Activated CD4-positive, alpha-beta T cell treated with anti-CD3 and anti-CD28 coated beads, Interleukin-2, amount 10 ng/mL, durations not matched to agents 7 days and 5 days (primary cell): ENCODE data around the gene ARHGDIA. TPM values are rescaled to one million over a fixed set of nuclear protein-coding genes. Genes with fewer than 3 reads are reported as not detected.
A peak's percentile ranks its signal among the peaks of the same experiment; 100 is the strongest.

ENCODE experiments used
- CTCF ChIA-PET: fragments of 350-600 bp; sonication (Branson Sonifier 250); formaldehyde crosslinking; loops from one replicate; lab custom pipeline; 2021; ENCODE audit warnings: antibody characterized with exemption; lab: Charles Lee
- POLR2A ChIA-PET: fragments of 350-600 bp; sonication (Branson Sonifier 250); formaldehyde crosslinking; loops from one replicate; lab custom pipeline; 2021; ENCODE audit warnings: antibody characterized with exemption; lab: Charles Lee
- DNase-seq: peaks from one replicate; pipeline ENCODE4 v3.0.0-alpha.2; 2020
- H3K27ac Mint-ChIP-seq: one replicate; pipeline ENCODE4 v1.8.0; 2021; ENCODE audit warnings: mild to moderate bottlenecking, moderate library complexity, mixed read lengths
- H3K27me3 Mint-ChIP-seq: one replicate; pipeline ENCODE4 v1.8.0; 2021; ENCODE audit warnings: mixed read lengths
- H3K36me3 Mint-ChIP-seq: one replicate; pipeline ENCODE4 v1.8.0; 2021; ENCODE audit warnings: low read depth, mixed read lengths
- H3K4me1 Mint-ChIP-seq: one replicate; pipeline ENCODE4 v1.8.0; 2021; ENCODE audit warnings: mixed read lengths
- H3K4me3 Mint-ChIP-seq: one replicate; pipeline ENCODE4 v1.8.0; 2021; ENCODE audit warnings: mild to moderate bottlenecking, moderate library complexity, mixed read lengths
- H3K9me3 Mint-ChIP-seq: one replicate; pipeline ENCODE4 v1.8.0; 2021; ENCODE audit warnings: mixed read lengths
- total RNA-seq, 2 experiments: library from RNA; stranded (reverse); gene quantifications; one replicate each; pipeline ENCODE4 v1.2.3, GENCODE V29; 2021

ARHGDIA gene
- total RNA-seq, 2 experiments from 2014 or later, result 654 to 714 TPM

- Mint-ChIP-seq H3K27me3 (peaks cover 9% of the 10 kb centered on the region), H3K36me3 (peaks cover 10% of the 10 kb centered on the region), H3K4me1 (peaks cover 6% of the 10 kb centered on the region), H3K9me3 (no peaks in the 10 kb centered on the region), H3K4me3 (no peak overlapping the region), H3K27ac (no peak overlapping the region)
- ChIA-PET POLR2A (no interaction called here), CTCF (no interaction called here)
- DNase-seq, result no peak
Observed at GRCh38 chr17:81903896-81904599, 32.9 kb upstream of the ARHGDIA start.

DNA sequence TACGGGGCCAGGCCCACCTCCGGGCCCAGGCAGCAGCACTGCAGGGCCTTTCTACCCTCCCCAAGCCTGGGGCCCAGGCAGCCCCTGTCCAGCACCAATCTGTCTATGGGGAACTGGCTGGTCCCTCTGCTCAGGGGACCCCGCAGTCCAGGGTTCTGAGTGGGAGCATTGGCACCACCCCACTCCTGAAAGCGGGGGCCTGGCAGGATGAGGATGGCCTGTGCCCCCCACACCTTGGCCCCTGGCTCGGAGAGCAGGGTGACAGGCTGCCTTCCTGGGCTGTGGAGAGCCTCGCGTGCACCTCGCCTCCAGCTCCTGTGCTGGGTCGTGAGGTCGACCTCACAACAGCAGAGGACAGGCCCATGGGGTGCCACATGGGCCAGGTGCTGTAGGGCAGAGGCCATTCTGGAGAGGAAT is 32.3 kb upstream of the ARHGDIA start:
- no peak overlapping the region for H3K4me3 Mint-ChIP-seq
- POLR2A ChIA-PET, result no interaction called here
- CTCF ChIA-PET, result no interaction called here

GRCh38 chr17:81902653-81903414 is 31.7 kb upstream of the ARHGDIA start:
- H3K36me3 Mint-ChIP-seq, result peaks cover 12% of the 10 kb centered on the region
- peaks cover 9% of the 10 kb centered on the region for H3K27me3 Mint-ChIP-seq
- CTCF ChIA-PET, result interaction anchor here (1.9 kb wide), 1 partner anchor 10 kb away, joined by 5 read pairs; no protein-coding TSS in a partner anchor
- DNase-seq, result no peak
- POLR2A ChIA-PET, result no interaction called here
- no peak overlapping the region for H3K4me3 Mint-ChIP-seq
- H3K4me1 Mint-ChIP-seq, result peaks cover 6% of the 10 kb centered on the region
- H3K27ac Mint-ChIP-seq, result no peak overlapping the region
- no peaks in the 10 kb centered on the region for H3K9me3 Mint-ChIP-seq

More for the DNA sequence above, 32.3 kb upstream of the ARHGDIA start:
- no peak overlapping the region for H3K27ac Mint-ChIP-seq
- peaks cover 6% of the 10 kb centered on the region for H3K4me1 Mint-ChIP-seq
- H3K9me3 Mint-ChIP-seq, result no peaks in the 10 kb centered on the region
- H3K27me3 Mint-ChIP-seq, result peaks cover 9% of the 10 kb centered on the region
- peaks cover 11% of the 10 kb centered on the region for H3K36me3 Mint-ChIP-seq
- DNase-seq, result no peak

DNA sequence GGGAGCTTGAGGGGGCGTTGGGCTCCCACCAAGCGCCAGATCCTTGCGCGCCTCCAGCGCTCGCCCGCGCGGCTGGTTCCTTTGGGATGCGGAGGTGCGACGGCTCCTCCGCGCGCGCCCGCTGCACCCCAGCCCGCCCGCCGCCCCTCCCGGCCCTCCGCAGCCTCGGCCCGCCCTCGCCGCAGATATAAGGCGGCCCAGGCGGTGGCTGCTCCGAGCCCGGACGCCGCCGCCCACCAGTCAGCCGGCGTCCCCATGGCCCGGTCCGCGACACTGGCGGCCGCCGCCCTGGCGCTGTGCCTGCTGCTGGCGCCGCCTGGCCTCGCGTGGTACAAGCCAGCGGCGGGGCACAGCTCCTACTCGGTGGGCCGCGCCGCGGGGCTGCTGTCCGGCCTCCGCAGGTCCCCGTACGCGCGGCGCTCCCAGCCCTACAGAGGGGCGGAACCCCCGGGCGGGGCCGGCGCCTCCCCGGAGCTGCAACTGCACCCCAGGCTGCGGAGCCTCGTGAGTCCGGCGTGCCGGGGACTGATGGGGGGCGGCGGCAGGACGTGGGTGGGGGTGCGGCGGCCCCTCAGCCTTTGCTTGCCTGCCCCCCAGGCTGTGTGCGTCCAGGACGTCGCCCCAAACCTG is 31.0 kb upstream of the ARHGDIA start, which contains the start of gene NPB:
Gene NPB, plus strand, starts transcription at position 216 of the 630 bp plus-strand sequence. Its CDS starts 40 bp downstream, at position 256.
- ChIA-PET POLR2A (no interaction called here), CTCF (interaction anchor here (1.9 kb wide), 1 partner anchor 9 kb away, joined by 5 read pairs; no protein-coding TSS in a partner anchor)
- peaks cover 6% of the 10 kb centered on the region for H3K4me1 Mint-ChIP-seq
- no peak within 1 kb of the TSS for H3K27ac Mint-ChIP-seq
- no peak within 1 kb of the TSS for H3K4me3 Mint-ChIP-seq
- DNase-seq, result no peak
- H3K36me3 Mint-ChIP-seq, result peaks cover 12% of the 10 kb centered on the region
- peaks cover 9% of the 10 kb centered on the region for H3K27me3 Mint-ChIP-seq
- no peaks in the 10 kb centered on the region for H3K9me3 Mint-ChIP-seq

- Mint-ChIP-seq H3K4me3 (no peak overlapping the region), H3K36me3 (peaks cover 12% of the 10 kb centered on the region), H3K9me3 (no peaks in the 10 kb centered on the region), H3K4me1 (peaks cover 6% of the 10 kb centered on the region), H3K27me3 (peaks cover 9% of the 10 kb centered on the region), H3K27ac (no peak overlapping the region)
- ChIA-PET CTCF (interaction anchor here (1.9 kb wide), 1 partner anchor 9 kb away, joined by 5 read pairs; no protein-coding TSS in a partner anchor), POLR2A (no interaction called here)
- no peak for DNase-seq
Observed at GRCh38 chr17:81901167-81902022, 30.3 kb upstream of the ARHGDIA start.

GRCh38 chr17:81900181-81900820 is 29.2 kb upstream of the ARHGDIA start:
- Mint-ChIP-seq H3K4me3 (no peak overlapping the region), H3K27ac (no peak overlapping the region), H3K4me1 (peaks cover 6% of the 10 kb centered on the region), H3K27me3 (peaks cover 9% of the 10 kb centered on the region), H3K36me3 (peaks cover 14% of the 10 kb centered on the region), H3K9me3 (no peaks in the 10 kb centered on the region)
- ChIA-PET CTCF (interaction anchor here (0.7 kb wide), 1 partner anchor 59 kb away, joined by 3 read pairs; no protein-coding TSS in a partner anchor), POLR2A (no interaction called here)
- DNase-seq, result no peak

GRCh38 chr17:81899514-81900166 is 28.5 kb upstream of the ARHGDIA start:
- no peaks in the 10 kb centered on the region for H3K9me3 Mint-ChIP-seq
- CTCF ChIA-PET, result interaction anchor here (0.7 kb wide), 1 partner anchor 60 kb away, joined by 3 read pairs; no protein-coding TSS in a partner anchor
- H3K4me3 Mint-ChIP-seq, result no peak overlapping the region
- peaks cover 9% of the 10 kb centered on the region for H3K27me3 Mint-ChIP-seq
- H3K4me1 Mint-ChIP-seq, result peaks cover 6% of the 10 kb centered on the region
- POLR2A ChIA-PET, result no interaction called here
- H3K36me3 Mint-ChIP-seq, result peaks cover 16% of the 10 kb centered on the region
- no peak for DNase-seq
- H3K27ac Mint-ChIP-seq, result no peak overlapping the region

DNA sequence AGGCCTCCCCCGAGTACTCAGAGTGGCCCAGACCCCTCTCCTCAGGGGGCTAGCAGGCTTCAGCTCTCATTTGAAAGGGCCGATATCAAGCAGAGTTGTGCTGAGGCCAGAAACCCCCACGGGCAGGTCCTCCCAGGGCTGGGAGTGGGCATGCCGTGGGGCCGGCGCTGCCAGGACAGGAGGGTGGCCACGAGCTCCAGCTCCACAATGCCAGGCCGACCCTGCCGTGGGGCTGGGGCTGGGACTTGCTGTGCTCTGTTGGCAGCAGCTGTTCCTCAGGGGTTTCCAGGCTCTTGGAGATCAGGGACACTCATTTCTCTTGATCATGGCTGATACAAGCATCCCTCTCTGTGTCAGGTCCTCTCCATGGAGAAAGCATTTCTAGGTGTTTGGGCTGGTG is 27.7 kb upstream of the ARHGDIA start:
- Mint-ChIP-seq H3K9me3 (no peaks in the 10 kb centered on the region), H3K4me3 (no peak overlapping the region), H3K36me3 (peaks cover 16% of the 10 kb centered on the region), H3K27me3 (peaks cover 9% of the 10 kb centered on the region), H3K4me1 (peaks cover 6% of the 10 kb centered on the region), H3K27ac (no peak overlapping the region)
- POLR2A ChIA-PET, result no interaction called here
- DNase-seq, result no peak
- CTCF ChIA-PET, result no interaction called here

DNA sequence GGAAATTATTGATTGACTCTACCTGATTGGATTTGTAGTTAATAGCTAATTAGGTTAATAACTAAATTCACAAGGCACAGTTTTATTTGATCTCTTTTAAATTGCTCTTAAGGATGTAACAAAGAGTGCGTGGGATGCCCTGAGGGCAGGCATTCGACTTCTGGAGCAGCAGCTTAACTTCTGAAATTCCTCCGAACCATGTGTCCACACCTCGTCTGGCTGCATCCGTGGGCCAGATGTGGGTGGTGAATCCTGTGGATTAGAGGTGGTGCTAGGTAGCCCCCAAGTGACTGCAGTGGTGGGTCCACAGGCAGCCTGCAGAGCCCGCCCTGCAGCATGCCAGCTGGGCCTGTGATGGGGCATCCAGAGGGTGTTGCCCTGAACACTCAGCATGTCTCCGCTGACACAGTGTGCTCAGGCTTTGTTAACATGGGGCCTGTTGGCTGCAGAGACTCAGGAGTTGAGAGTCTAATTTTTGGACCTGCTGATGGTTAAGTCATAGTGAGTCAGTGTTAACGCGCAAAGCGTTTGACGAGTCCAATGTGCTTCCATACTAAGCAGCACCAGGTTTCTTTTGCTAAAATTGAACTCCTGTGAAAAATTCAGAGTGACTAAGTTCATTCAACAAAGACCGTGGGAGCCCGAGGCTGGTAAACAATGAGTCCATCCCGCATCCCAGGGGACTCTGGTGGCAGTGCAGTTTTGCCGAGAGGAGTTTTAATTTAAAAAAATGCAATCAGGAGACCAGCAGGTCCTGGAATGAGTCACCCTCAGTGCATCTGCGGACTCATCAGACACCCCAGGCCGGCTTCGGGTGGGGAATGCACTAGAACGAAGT is 27.1 kb upstream of the ARHGDIA start:
- H3K27me3 Mint-ChIP-seq, result peaks cover 7% of the 10 kb centered on the region
- no peaks in the 10 kb centered on the region for H3K9me3 Mint-ChIP-seq
- H3K4me1 Mint-ChIP-seq, result peaks cover 6% of the 10 kb centered on the region
- H3K27ac Mint-ChIP-seq, result no peak overlapping the region
- ChIA-PET POLR2A (no interaction called here), CTCF (interaction anchor here (1.3 kb wide), 1 partner anchor 19 kb away, joined by 3 read pairs; no protein-coding TSS in a partner anchor)
- H3K4me3 Mint-ChIP-seq, result no peak overlapping the region
- peaks cover 19% of the 10 kb centered on the region for H3K36me3 Mint-ChIP-seq
- DNase-seq, result no peak

DNA sequence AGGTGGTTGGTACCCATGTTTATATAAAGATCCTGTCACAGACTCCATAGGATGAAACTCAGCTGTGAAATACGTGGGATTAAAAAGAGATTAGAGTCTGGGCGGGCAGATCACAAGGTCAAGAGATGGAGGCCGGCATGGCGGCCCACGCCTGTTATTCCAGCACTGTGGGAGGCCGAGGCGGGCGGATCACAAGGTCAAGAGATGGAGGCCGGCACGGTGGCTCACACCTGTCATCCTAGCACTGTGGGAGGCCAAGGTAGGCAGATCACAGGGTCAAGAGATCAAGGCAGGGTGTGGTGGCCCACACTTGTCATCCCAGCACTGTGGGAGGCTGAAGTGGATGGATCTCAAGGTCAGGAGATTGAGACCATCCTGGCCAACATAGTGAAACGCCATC is 24.3 kb upstream of the ARHGDIA start:
- no peaks in the 10 kb centered on the region for H3K9me3 Mint-ChIP-seq
- CTCF ChIA-PET, result no interaction called here
- no peak overlapping the region for H3K4me3 Mint-ChIP-seq
- H3K27me3 Mint-ChIP-seq, result no peaks in the 10 kb centered on the region
- no peak overlapping the region for H3K27ac Mint-ChIP-seq
- DNase-seq, result no peak
- POLR2A ChIA-PET, result no interaction called here
- H3K4me1 Mint-ChIP-seq, result peaks cover 7% of the 10 kb centered on the region
- H3K36me3 Mint-ChIP-seq, result peaks cover 24% of the 10 kb centered on the region

DNA sequence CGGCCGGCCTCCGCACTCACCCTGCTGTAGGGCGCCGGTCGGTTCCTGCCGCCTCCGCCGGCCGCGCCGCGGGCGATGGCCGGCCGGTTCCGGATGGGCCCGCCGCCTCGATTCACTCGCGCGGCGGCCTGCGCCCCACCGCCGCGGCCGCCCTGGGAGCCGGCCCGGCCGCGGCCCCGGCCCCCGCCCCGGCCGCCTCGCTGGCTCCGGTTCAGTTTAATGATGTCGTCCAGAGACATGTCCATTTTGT is 20.1 kb upstream of the ARHGDIA start:
- Mint-ChIP-seq H3K4me1 (peaks cover 30% of the 10 kb centered on the region), H3K27me3 (no peaks in the 10 kb centered on the region), H3K27ac (peak overlapping the region; percentile 99), H3K4me3 (peak overlapping the region; percentile 96), H3K9me3 (no peaks in the 10 kb centered on the region), H3K36me3 (peaks cover 47% of the 10 kb centered on the region)
- CTCF ChIA-PET, result no interaction called here
- no peak for DNase-seq
- POLR2A ChIA-PET, result no interaction called here
